OCI-LY1 (cell line): ENCODE measurements around the gene ITGA5.

Experiments used
- EZH2 ChIP-seq: fragments of 200-600 bp; sonication (generic), shearing (Covaris generic); IDR thresholded peaks from 2 replicates; pipeline ENCODE4 v1.8.0; 2017; ENCODE audit warnings: borderline replicate concordance, mixed run types, mild to moderate bottlenecking, antibody characterized with exemption, low read length, moderate library complexity, mixed read lengths
- TF ChIP-seq, protein P1 (sequence below): fragments of 200-600 bp; sonication (generic), shearing (Covaris generic); IDR thresholded peaks from 2 replicates; pipeline ENCODE4 v1.5.1; 2017; ENCODE audit warnings: mild to moderate bottlenecking, antibody characterized with exemption, low read length, moderate library complexity, mixed read lengths

DNA sequence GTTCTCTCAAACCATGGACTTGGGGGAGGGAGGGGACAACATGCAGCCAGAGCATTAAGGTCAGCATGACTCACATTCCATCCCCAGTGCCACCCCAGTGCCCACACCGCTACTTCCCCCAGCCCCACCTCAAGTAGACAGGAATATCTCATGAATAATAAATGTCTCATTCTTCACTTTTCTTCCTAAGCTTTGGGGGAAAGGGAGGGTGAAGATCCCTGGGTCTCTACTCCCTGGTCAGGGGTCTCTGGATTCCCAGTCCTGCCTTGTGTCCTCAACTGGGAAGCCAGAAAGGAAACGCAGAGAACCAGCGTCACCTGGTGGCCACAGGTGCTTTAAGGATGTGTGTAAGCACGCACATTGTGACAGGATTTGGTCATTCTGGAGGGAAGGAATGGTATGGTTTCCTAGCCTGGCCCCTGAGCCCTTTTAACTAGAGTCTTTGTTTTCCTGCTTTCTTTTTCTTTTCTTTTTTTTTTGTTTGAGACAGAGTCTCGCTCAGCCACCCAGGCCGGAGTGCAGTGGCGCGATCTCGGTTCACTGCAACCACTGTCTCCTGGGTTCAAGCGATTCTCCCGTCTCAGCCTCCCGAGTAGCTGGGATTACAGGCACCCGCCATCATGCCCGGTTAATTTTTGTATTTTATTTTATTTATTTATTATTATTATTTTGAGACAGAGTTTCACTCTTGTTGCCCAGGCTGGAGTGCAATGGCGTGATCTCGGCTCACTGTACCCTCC lies 58.2 kb downstream of the ITGA5 start:
- TF ChIP-seq, protein P1, sequence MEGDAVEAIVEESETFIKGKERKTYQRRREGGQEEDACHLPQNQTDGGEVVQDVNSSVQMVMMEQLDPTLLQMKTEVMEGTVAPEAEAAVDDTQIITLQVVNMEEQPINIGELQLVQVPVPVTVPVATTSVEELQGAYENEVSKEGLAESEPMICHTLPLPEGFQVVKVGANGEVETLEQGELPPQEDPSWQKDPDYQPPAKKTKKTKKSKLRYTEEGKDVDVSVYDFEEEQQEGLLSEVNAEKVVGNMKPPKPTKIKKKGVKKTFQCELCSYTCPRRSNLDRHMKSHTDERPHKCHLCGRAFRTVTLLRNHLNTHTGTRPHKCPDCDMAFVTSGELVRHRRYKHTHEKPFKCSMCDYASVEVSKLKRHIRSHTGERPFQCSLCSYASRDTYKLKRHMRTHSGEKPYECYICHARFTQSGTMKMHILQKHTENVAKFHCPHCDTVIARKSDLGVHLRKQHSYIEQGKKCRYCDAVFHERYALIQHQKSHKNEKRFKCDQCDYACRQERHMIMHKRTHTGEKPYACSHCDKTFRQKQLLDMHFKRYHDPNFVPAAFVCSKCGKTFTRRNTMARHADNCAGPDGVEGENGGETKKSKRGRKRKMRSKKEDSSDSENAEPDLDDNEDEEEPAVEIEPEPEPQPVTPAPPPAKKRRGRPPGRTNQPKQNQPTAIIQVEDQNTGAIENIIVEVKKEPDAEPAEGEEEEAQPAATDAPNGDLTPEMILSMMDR: peak; percentile 92
- TF ChIP-seq EZH2: no peak
